HG03558 (cell line): ENCODE data around the gene CD300LB.

Experiments used
- ATAC-seq: cut with Tn5 transposase; IDR thresholded peaks from one replicate; pipeline ENCODE4 v1.9.1; 2021; ENCODE audit warnings: moderate number of reproducible peaks; ENCODE audit not compliant: unreplicated experiment; ENCODE audit errors: extremely low read depth

Gene CD300LB

GRCh38 chr17:74550602-74551001 is 19.3 kb upstream of the CD300LB start:
- no peak for ATAC-seq

GRCh38 chr17:74549343-74549742 is 18.1 kb upstream of the CD300LB start:
- no peak for ATAC-seq

- ATAC-seq = no peak
Observed at GRCh38 chr17:74547736-74548135, 16.5 kb upstream of the CD300LB start.

- no peak for ATAC-seq
Observed at GRCh38 chr17:74547264-74547663, 16.0 kb upstream of the CD300LB start.

DNA sequence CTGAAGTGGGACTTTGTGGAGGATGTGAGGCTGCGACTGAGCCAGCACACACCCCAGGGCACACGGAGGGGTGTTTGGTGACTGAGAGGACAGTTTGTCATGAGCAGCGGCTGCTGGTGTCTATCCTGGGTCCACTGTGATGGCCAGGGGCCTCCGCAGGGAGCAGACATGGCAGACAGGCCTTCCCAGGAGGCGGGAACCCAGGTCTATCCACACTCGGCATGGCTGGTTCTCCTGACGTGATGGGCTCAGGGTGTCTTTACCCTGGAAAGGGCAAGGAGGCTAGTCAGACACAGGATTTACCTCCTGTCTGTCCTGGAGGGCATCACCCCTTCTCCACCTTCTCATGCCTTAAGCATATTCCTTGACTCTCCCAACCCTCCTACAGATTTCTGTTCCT is 15.3 kb upstream of the CD300LB start:
- no peak for ATAC-seq

DNA sequence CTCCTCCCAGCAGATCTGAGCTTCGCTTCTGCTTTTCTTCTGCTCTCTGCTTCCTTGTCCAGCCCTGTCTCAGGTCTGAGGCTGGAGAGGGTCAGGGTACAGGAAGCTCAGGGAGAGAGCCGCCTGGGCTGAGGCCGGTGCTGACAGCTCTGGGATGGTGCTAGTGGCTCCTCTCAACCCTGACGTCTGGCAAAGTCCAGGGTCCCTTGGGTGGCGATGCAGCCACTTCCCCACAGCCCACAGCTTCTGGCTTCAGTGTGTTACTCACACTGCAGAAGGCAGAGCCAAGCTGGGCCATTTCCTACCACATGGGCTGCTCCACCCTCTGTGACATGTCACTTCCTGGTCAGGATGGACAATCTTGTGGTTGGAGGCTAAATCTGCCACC is 14.6 kb upstream of the CD300LB start, which contains the start of gene CD300C:
Gene CD300C, minus strand, starts transcription at position 273 of the 388 bp plus-strand sequence. CDS start 333 bp downstream, outside the sequence.
- no peak for ATAC-seq

- ATAC-seq = no peak
Observed at GRCh38 chr17:74544991-74545842, 13.9 kb upstream of the CD300LB start.

- ATAC-seq = no peak
Observed at GRCh38 chr17:74543891-74544760, 12.9 kb upstream of the CD300LB start.

GRCh38 chr17:74543406-74543805 is 12.1 kb upstream of the CD300LB start:
- ATAC-seq = no peak

DNA sequence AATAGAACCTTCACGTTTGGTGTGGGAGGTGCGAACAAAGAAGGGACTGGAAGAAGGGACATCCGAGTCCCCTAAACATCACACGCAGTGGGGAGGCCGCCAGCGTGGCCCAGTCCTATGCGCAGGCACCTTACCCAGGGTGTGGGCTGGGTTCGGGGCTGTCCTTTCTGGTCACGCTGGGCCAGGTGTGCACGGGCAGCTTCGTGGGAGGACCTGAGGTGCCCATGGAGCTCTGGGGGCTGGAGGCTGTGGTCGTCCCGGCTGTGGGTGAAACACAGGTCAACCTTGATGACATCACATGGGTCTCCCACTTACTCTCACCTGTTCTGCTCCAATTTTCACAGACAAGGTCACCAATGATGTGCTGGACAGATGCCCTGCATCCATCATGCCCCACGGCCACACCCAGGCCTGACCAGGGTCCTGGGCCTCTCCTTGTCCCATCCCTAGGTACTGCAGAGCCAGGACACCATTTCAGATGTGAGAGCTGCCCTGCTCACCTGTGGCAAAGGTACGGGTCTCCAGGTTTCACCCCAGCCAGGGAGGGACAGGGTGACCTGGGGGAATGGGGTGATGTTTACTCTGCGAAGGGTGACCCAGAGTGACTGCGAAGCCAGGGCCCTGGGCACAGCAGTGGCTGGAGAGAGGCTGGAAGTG is 11.6 kb upstream of the CD300LB start:
- ATAC-seq = no peak

- ATAC-seq = no peak
Observed at GRCh38 chr17:74542166-74542565, 10.9 kb upstream of the CD300LB start.

DNA sequence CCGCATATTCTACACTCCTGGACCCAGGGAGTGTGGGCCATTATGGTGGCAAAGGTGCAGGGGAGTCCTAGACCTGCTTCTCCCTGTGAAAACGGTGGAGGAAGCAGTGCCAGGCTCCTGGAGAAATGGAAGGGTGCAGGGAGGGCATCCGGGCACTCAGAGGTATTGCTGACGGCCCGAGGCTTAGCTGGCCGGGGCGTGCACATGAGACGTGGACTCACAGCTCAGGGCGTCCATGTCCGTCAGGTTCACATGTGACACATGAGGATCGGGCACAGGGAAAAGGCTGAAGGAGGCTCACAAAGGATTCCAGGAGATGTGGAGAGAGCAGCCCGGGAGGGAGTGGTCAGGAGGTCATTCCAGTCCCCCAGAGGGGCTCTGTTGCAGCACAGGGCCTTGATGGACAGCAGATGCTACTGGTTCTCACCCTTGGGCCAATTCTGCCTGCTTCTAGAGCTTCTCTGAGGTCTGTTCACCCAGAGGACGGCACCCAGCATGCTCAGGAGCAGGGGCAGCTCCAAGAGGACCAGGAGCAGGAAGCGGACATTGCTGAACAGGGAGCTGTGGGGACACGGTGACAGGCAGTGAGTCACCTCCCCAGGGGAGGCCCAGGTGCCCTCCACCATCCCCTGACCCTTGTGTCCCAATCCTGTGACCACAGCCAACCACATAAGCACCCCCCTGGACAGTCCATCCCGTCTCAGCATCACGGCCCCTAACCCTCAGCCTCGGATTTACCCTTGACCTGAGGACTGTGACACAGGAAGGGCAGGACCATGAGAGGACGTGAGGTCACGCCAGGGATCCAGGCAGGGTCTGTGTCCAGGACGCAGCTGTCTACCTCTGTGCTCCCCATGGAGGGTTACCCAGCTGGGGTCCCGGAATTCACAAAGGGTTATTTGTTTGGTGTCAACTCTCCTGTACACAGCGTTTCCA is 10.2 kb upstream of the CD300LB start:
- ATAC-seq = no peak

GRCh38 chr17:74539281-74539820 is 8.1 kb upstream of the CD300LB start:
- ATAC-seq = no peak

GRCh38 chr17:74536890-74537289 is 5.6 kb upstream of the CD300LB start:
- no peak for ATAC-seq

DNA sequence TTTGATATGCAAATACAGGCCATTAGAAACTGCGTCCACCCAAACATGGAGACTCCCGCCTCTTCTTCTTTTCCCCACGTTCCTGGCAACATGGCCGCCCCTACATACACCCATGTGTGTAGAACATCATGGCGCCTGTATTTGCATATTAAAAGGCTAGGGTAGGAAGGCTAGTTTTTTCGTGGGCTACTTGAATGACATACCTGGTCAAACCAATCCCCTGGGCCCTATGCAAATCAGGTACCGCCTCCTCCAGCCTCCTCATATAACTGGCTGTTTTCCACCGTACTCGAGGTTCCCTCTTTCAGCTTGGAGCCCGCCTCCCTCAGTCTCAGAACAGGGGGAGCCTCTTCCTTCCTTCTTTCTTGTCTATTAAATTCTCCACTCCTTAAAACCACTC is 840 bp upstream of the CD300LB start:
- ATAC-seq = no peak

DNA sequence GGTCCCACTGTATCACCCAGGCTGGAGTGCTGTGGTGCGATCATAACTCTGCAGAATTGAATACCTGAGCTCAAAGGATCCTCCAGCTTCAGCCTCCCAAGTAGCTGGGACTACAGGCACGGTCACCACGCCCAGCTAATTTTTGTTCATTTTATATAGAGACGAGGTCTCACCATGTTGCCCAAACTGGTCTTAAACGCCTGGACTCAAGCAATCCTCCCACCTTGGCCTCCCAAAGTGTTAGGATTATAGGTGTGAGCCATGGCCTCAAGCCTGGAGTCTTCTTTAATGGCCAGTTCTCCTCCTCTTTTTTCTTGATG is 484 bp downstream of the CD300LB start:
- ATAC-seq = no peak

DNA sequence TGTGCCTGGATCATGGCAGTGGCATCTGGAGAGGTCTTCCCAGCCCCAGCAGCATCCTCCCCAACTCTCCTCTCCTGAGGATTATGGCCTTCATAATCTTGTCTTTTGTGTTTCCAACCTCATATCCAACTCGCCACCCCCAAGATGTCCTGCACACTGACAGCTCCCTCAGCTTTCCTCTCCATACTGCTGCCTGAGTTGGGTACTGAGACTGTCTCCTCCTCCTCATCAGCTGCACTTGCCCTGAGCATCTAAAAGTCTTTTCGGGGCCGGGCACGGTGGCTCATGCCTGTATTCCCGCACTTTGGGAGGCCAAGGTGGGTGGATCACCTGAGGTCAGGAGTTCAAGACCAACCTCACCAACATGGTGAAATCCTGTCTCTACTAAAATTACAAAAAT is 2.0 kb downstream of the CD300LB start:
- no peak for ATAC-seq

DNA sequence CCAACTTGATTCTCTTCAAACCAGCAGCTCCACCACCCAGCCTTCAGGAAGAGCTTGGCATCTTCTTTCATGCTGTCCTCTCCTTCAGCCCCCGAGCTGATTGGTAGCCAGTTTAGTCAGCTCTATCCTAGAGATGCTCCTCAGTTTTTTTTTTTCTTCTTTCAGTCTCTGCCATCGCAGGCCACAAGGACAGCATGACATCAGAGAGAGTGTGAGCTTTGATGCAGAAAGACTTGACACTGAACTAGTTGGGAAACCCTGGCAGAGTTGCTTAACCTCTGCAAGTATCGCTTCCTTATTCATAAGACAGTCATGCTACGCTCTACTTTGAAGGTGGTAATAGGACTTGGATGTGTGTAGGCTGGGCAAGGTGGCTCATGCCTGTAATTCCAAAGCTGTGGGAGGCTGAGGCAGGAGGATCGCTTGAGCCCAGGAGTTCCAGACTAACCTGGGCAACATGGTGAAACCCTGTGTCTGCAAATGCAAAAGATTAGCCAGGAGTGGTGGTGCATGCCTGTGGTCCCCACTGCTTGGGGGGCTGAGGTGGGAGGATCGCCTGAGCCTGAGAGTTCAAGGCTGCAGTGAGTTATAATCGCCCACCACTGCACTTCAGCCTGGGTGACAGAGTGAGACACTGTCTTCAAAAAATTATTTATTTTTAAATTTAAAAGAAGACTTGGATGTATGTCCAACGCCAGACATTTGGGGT is 2.6 kb downstream of the CD300LB start:
- ATAC-seq = peak; percentile 71

DNA sequence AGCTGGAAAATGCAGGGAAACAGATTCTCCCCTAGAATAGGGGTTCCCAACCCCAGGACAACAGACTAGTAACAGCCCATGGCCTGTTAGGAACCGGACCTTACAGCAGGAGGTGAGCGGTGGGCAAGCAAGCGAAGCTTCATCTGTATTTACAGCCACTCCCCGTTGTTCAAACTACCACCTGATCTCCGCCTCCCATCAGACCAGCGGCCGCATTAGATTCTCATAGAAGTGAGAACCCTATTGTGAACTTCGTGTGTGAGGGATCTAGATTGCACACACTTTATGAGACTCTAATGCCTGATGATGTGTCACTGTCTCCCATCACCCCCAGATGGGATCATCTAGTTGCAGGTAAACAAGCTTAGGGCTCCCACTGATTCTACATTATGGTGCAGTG is 3.5 kb downstream of the CD300LB start:
- ATAC-seq = no peak
